HG03103 (cell line): ENCODE results near the gene EPN3.

Experiments used
- ATAC-seq: cut with Tn5 transposase; IDR thresholded peaks from one replicate; pipeline ENCODE4 v1.9.1; 2021; ENCODE audit warnings: low read depth; ENCODE audit not compliant: unreplicated experiment

The EPN3 gene

DNA sequence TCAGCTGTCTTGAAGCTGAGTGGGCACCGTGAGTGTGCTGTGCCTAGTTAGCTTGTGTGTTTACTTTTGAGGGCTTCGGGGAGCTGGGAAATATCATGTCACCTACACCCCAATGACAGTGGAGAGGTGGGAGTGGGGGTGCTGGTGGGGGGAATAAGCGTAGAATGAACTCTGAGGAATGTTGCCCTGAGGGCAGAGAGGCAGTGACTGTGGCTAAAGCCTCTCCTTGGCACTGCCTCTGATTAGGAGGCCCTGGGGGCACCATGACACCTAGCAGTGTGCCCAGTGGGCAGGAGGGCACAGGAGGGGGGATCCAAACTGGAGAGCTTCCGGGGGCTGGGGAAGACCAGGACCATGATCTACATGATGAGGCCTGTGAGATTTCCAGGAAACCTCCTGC is 52.8 kb downstream of the EPN3 start:
- ATAC-seq: no peak

DNA sequence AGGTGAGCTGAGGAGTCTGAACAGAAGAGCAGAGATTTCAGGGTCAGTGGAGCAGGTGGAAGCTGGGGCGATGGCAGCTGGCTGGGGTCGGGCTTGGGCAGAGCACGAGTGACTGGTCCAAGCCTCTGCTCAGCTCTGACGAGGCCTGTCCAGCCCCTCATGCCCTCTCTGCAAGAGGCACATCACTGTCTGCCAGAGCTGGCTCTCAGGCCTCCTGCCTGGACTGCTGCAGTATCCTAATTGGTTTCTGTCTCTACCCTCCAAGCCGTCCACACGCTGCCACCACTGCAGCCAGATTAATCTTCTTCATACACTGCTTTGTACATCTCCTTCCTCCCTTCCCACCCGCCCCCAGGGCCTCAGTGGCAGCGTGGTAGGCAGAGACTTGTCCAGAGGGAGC is 53.4 kb downstream of the EPN3 start:
- no peak for ATAC-seq

DNA sequence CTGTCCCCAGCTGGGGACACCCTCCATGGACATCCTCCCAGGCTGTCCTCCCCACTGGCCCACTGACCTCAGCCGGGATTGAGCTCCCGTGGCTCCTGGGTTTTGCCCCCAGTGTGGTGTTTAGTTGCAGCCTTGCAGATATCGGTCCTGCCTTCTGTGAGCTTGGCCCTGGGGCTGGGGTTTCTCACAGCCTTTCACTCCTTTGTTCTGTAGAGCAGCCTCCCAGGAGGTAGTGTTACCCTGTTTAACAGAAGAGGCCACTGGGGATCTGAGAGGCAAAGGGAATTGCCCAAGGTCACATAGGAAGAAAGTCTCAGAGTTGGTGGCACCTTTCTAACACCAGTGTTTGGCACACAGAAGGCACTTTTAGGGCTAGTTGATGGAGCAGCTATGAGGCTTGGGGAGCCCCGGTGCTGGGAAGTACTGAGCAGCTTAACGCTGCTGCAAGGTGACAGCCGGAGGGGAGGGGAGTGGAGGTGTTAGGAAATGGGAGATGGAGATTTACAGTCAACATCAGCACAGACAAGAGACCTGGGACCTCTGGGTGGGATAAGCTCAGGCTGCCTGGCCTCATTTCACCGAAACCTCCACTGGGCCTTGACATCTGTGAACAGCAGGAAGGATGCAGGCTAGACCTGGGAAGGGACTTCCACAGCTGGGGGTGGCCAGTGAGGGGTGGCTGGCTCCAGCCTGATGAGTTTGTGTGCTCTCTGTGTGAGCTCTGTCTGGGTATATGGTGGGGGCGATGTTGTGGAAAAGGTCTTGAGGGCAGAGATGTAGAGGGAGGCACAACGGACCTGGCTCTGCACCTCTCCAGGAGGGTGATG is 54.1 kb downstream of the EPN3 start:
- ATAC-seq: no peak

DNA sequence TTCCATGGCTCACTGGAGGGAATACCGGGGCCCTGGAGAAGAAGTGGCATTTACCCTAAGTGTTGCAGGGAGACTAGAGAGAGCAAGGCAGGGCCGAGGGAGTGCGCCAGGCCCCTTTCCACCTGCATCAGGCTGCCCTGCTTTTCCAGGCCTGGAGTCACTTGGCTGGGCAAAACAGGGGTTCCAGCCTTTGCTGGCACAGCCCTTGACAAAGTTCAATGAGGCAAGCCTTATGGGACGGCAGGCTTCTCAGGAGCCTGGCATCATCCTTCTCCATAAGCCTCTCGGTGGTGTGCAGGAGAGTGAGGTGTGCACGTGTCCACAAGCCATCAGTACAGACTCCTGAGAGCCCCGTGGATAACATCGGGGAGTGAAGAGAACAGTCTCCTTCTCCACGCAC is 55.0 kb downstream of the EPN3 start:
- no peak for ATAC-seq

DNA sequence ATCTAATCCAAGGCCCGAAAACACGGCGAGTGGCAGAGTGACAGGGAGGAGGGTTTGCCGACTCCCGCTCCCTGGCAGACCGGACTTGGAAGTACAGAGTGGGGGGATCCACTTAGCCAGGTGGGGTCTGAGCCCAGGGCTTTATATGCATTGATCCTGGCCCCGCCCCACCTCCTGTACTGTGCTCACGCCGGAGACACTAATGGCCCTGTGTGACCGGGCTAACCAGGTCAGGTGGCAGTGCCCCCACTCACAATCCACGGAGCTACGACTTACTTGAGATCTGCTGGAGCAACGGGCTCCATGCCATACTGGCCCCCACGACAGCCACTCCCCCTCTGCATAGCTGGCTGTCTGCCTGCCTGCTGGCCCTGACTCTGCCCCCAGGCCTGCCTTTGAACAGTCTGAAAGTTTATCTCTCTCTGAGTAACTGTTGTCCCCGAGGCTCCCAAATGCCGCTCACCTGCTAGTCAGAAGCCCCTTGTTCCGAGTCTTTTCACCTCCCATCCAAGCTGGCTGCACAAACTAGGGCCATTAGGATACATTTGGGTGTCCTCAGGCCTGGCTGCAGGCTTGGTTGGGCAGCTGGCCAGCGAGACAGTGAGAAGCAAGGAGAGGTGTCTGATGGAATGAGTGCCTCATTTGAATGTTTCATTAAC is 56.0 kb downstream of the EPN3 start:
- no peak for ATAC-seq

DNA sequence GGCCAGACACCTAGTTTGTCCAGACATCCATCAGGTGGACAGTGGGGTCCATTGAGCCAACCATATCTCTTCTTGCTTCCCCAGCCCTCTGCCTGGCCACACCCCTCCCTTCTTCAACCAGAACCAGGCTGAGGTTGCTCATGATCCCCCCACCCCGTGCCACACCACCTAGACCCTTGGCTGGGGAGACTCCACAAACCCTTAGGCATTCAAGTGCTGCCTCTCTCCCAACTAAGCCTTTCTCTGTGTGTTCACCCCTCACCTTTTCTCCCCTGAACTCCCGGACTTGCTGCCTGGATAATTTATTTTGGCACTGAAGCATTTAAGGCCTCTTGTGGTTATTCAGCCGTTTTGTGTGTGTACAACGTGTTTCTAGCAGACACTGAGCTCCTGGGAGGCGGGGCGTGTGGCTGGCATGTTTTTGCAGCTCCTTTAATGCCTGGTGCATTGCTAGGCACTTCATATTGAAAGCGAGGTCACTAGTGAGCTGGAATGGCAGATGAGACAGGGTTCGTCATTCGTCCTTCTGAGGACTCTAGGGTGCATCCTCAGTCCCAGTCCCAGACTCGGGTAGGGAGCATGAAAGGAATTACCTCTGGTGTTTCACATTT is 56.7 kb downstream of the EPN3 start:
- no peak for ATAC-seq

DNA sequence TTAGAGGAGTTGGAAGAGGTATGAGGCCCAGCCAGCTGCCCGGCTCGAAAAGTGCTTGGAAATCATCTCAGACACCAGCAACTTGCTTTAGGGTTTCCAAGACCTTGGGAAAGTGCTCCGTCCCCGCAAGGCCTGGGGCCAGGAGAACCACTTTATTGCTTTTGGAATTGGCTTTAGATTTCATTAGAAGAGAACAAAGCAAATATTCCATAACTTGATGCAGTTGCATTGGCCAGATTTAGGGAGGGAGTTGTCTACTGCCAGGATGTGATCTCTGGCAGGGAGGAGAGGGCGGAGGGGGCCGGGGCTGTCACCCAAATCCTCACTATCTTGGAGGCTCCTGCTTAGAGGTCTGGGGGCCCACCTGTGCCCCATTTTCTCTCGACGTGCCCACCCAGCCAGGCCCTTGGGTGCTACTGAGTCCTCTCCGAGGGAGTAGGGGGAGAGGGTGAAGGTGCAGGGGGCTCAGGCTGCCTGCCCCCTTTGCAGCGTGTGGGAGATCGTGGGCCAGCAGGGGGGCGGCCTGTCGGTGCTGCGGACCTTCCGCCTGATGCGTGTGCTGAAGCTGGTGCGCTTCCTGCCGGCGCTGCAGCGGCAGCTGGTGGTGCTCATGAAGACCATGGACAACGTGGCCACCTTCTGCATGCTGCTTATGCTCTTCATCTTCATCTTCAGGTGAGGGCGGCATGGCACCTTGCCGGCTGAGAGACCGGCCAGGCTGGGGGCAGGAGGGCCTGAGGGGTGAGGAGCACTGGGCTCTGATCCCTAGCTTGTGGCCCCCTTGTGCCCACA is 58.6 kb downstream of the EPN3 start:
- ATAC-seq: no peak

DNA sequence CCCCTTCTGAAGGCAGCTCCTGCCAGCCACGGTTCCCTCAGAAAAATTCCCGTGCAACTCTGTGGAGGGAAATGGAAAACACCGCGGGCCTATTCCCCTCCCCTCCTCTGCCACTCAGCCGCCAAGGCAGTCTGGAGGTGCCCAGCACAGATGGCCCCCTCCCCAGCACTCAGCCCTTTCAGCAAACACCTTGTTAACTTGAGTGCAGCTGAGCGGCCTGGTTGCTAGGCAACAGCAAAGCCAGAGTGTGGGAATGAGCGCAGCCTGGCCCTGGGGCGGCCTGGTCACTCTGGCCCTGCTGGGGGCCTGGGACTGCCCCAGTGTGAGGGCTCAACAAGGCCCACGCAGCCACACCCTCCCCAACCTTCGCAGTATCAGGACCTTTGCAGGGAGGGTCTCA is 60.8 kb downstream of the EPN3 start:
- no peak for ATAC-seq
